ENCODE results near the gene NUTM2A.
"Not testable (repeated sequence)": the region's sequence is repeated elsewhere in the genome, so short reads cannot be mapped to it uniquely, and the experiment has no call there.

The NUTM2A gene

DNA sequence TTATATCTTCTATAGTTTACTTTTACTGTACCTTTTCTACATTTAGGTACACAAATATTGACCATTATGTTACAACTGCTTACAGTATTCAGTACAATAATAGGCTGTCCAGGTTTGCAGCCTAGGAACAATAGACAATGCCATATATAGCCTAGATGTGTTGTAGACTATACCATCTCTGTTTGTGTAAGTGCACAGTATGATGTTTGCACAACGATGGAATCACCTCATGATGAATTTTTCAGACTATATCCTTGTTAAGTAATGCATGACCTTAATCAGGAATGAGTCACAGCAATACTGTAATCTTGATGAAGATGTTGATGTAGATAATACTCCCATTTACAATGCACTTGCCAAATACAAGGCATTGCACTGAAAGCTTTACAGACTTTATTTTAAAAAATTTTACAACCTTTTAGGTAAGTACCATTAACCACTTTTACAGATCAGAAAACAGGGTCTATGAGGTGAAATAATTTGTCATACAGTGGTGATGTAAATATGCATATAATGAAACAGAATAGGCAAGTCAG lies 23.6 kb downstream of the NUTM2A start:
- not testable (repeated sequence) for DNase-seq

DNA sequence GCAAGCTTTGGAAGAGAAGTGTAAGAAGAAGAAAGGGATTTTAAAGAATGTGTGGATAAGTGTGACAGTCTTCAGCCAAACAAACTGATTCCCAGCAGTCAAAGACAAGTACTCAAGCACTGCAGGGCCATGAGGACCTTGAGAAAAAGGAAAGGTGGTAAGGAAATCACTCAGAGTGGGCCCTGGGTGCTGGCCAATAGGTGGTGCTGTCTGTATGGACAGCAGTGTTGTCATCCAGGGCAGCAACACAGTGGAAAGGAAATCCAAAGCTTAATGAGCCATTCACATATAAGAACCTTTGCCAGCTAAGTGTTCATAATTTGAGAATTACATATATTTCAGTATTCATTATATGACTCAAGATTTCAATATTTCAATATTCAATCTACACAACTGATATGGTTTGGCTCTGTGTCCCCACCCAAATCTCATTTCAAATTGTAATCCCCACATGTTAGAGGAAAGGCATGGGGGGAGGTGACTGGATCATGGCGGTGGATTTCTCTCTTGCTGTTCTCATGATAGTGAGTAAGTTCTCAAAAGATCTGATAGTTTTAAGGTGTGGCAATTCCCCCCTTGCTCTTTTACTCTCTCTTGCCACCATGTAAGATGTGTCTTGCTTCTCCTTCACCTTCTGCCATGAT lies 55.6 kb downstream of the NUTM2A start:
- DNase-seq: not testable (repeated sequence)

All from CD4-positive, alpha-beta T cell treated with Interleukin-17A for 4 hours (primary cell).